Subcutaneous adipose tissue (tissue), 4 donors: ENCODE results near the gene GBP7. TPM values are rescaled to one million over a fixed set of nuclear protein-coding genes. Genes with fewer than 3 reads are reported as not detected.

ENCODE experiments used
- CTCF ChIP-seq: fragments of 450-650 bp; IDR thresholded peaks from one replicate; pipeline ENCODE4 v1.5.1; 2016; ENCODE audit warnings: low read depth, mild to moderate bottlenecking, control low read depth, antibody characterized with exemption, moderate library complexity
- total RNA-seq, 4 donors: library from RNA; depleted of rRNA; stranded (reverse); fragments of >200 nt; gene quantifications; one replicate each; pipeline ENCODE4 v1.1.0, GENCODE V29; 2016

Gene GBP7
- total RNA-seq, 4 donors from 2014 or later: not detected

GRCh38 chr1:89179343-89179742 lies 3.5 kb upstream of the GBP7 start:
- TF ChIP-seq CTCF: no peak

GRCh38 chr1:89176971-89177370 lies 1.2 kb upstream of the GBP7 start:
- TF ChIP-seq CTCF: no peak

GRCh38 chr1:89174491-89174890 lies 1.3 kb downstream of the GBP7 start:
- no peak for TF ChIP-seq CTCF

GRCh38 chr1:89172468-89173143 lies 3.2 kb downstream of the GBP7 start:
- no peak for TF ChIP-seq CTCF

GRCh38 chr1:89171067-89171438 lies 4.8 kb downstream of the GBP7 start:
- no peak for TF ChIP-seq CTCF

- TF ChIP-seq CTCF: no peak
Observed at GRCh38 chr1:89170170-89171066, 5.4 kb downstream of the GBP7 start.

GRCh38 chr1:89169166-89169565 lies 6.6 kb downstream of the GBP7 start:
- TF ChIP-seq CTCF: no peak
